Measurements from ENCODE around the gene PCSK6.
"Not testable (repeated sequence)": the region's sequence is repeated elsewhere in the genome, so short reads cannot be mapped to it uniquely, and the experiment has no call there.

The PCSK6 gene

DNA sequence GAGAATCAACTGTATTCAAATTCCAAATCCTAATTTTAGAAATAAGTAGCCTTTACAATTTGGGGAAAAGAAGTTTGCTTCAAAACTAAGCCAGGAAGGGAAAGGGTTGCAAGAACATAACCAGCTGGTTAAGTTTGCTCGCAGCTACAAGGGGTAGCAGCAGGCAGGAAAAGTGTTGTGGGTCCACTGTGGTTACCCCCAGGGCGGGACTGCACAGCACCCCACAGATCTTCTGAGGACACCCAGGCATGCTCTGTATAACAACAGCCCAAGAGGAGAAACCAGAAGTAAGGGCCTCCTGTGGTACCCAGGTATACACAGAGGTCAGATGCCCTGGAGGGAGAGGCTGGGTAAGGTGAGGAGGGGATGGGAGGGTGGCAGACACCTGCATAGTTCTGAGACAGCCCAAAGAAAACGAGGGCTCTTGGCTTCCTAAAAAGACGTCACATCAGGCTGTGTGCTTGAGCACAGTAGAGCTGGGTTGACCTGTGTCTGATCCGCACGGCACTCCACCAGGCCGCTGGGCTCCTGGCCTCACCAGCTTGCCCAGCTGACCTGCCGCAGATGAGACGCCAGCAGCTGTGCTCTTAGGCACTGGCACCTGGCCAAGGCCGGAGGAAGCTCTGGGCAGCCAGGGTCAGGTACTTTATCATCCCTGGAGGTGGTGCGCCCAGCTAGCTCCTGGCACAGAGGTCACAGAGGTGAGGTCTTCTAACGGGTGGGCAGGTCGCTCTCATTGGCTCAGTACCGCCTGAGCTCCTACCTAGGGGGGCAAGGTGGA, 112.7 kb downstream of the PCSK6 start:
- DNase-seq (ENCODE audit: low spot score) = no peak

DNA sequence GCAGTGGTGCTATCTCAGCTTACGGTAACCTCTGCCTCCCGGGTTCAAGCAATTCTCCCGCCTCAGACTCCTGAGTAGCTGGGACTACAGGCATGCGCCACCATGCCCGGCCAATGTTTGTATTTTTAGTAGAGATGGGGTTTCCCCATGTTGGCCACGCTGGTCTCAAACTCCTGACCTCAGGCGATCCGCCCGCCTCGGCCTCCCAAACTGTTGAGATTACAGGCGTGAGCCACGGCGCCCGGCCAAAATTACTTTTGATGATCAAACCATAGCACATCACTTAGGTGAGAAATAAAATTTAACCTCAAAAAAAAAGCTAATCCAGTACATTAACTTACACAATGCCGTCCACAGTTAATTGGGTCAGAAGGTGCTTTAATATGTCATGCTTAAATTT, 114.5 kb downstream of the PCSK6 start:
- not testable (repeated sequence) for DNase-seq (ENCODE audit: low spot score)

DNA sequence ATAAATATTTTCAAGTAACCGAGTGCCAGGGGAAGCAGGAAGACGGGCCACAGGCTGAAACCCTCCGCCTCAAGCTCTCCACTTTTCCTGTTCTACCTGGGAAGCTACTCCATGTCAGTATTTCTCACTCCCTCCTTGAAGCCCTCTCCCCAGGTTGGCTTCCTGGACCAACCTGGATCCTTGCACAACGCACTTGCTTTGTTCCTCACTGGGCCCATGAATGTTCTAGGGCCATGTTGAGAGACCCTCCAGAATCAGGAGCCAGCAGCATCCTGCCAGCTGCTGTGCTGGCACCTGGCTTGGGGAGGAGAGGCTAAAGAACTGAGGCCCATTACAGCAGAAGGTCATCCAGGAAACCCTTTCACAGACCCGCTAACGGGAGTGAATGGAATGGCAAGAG, 115.2 kb downstream of the PCSK6 start:
- DNase-seq (ENCODE audit: low spot score) = no peak

DNA sequence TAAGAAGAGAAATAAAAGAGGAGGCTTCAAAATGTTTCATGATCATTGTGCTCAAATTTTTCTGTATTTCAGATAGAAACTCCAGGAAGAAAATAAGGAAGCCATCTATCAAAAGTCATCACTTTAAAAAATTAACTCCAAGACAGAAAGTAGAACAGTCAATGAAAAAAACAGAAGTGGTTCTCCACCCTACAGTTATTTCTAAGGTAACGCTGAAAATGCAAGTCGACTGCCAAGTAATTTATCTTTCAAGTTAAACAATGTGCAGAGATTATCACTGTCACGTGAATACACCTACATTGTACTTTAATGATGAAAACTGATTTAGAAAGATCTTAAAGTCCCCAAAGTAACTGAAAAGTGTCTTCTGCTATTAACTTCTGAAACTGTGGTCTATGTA, 115.9 kb downstream of the PCSK6 start:
- DNase-seq (ENCODE audit: low spot score) = no peak

DNA sequence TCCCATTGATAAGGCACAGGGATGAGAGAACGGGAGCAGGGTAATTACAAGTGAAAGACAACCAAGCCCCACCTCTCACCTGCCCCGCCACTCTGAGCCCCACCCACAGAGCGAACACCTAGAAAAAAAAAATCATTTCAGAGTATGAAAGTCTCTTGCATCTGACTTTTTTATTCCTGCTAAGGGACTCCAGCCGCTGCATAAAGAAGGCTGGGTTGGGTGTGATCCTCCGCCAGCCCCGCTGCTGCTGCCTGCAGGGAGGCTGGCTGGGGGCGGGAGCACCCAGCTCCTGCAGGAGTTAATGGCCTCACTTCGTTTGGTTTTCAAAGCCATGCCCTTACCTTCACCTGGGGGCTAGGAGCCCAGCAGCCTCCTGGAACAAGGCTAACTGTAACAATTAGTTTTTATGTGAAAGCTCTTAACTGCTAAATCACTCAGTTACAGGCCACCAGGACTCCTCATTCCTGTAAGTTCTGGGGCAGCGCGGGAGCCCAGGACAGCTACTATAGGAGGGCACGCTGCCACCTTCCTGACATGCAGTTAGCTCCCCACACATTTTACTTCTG, 116.5 kb downstream of the PCSK6 start:
- no peak for DNase-seq (ENCODE audit: low spot score)

DNA sequence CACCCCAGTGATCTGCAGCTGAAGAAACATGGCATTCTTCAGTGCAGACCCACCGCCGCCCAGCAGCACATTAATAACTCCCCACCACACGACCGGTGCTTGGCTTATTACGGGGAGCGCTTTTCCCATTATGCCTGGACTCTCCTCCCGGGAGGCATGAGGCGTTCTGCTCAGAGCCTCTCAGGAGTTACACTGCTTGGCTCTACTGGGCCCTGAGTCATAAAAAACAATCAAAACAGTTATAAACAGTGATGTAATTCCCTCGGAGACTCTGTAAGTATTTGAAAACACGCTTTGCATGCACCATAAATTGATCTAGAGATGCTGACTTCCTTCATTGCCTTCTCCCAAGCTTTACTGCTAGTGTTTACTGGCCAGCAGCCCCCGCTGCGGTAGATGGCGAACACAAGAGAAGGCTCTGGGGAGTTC, 117.3 kb downstream of the PCSK6 start:
- DNase-seq (ENCODE audit: low spot score) = no peak

DNA sequence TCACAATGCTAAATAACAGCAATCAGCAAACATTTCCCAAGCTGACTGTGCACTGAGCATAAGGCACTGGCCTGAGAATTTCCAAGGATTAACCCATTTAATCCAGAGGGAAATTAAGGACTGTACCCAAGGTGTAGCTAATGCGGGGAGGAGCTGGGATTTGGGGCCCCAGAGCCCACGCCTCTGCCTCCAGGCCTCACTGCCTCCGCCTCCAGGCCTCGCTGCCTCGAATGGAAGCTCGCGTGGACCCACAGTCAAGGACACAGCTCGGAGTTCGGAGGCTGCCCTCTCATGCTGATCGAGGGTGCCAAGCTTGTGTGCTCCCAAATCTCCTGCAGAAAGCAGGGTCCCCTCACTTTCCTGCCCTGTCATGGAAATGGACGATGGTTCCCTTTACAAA, 118.0 kb downstream of the PCSK6 start:
- DNase-seq (ENCODE audit: low spot score) = no peak

DNA sequence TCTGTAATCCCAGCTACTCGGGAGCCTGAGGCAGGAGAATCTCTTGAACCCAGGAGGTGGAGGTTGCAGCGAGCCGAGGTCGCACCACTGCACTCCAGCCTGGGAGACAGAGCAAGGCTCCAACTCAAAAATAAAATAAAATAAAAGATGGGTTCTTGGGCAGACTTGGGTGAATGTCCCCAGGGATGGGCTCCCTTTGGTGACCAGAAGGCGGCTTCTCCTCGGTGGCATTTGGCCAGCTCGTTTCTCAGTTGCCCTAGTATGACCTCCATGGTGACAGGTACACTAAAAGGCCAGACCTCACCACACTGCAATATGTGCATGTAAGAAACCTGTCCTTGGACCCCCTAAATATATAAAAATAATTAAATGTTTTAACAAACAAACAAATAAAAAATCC, 118.4 kb downstream of the PCSK6 start:
- DNase-seq (ENCODE audit: low spot score) = no peak

DNA sequence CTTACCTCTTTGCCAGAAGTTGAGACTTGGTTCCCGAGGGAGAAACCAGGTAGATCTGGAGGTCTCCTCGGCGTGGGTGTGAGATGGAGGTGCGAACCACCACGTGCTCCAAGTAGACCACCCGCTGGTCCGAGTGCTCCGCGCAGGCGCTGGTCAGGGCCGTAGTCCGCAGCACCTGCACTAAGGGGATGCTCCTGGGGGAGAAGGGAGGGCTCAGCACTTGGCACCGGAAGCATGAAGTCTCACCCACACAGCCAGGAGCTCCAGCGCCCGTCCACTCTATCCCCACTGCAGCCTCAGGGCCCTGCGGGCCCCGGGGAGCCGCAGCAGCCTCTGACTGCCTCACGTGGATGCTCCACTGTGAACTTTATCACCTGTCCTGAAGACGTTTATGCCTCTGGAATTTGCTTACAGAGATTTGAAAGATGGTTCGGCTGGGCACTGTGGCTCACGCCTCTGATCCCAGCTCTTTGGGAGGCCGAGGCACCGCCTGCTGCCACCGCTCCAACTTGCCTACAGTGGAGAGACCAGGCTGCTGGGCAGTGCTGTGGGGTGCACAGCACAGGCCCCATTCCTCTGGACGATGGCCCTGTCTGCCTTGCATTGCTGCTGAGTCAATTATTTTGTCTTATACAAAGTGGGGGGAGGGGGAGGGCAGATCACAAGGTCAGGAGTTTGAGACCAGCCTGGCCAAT, 119.0 kb downstream of the PCSK6 start:
- DNase-seq (ENCODE audit: low spot score) = no peak

DNA sequence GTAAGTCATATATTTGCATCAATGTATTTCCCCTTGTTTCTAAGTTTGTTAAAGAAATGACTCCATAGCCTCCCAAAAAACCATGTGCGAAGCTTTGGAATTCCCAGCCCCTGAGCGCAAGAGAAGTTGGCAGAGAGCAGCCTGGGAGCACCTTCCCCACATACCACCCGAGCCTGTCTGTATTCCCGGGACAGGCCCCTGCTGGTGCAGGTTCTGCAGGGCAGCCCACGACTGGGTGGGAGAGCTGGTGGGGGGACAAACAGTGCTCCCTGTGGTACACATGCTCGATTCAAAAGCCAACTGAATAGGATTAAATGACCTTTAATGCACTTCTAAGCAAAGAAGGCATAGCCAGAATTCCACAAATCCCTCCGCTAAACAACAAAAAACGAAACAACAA, 119.8 kb downstream of the PCSK6 start:
- DNase-seq (ENCODE audit: low spot score) = no peak

DNA sequence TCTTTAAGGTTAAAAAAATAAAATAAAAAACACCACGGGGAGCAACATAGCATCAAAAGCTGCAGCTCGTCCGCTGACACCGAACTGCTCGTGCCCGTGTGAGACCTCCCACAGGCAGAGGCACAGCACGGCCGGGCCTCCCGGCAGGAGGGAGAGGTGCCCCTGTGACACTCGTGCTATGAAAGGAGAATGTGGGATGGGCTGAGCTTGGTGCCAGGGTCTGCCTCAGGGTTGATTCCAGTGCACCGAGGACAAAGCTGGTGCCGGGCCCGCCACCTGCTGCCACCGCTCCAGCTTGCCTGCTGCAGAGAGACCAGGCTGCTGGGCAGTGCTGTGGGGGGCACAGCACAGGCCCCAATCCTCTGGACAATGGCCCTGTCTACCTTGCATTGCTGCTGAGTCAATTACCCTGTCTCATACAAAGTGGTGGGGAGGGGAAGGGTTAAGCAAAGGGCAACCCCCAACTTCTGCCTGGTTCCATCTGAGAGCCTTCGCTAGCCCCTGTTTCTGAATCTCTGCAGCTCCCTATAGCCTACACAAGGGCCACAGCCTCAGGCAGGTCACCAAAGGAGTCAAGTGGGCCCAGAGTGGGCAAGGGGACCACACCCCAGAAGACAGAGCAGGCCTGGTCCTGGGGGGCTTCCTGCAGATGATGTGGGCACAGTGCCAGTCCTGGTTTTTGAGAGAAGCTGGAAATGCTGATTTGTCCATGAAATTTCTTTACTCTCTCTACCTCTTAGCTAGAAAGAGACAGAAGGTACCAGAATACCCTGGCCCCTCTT, 120.5 kb downstream of the PCSK6 start:
- no peak for DNase-seq (ENCODE audit: low spot score)

DNA sequence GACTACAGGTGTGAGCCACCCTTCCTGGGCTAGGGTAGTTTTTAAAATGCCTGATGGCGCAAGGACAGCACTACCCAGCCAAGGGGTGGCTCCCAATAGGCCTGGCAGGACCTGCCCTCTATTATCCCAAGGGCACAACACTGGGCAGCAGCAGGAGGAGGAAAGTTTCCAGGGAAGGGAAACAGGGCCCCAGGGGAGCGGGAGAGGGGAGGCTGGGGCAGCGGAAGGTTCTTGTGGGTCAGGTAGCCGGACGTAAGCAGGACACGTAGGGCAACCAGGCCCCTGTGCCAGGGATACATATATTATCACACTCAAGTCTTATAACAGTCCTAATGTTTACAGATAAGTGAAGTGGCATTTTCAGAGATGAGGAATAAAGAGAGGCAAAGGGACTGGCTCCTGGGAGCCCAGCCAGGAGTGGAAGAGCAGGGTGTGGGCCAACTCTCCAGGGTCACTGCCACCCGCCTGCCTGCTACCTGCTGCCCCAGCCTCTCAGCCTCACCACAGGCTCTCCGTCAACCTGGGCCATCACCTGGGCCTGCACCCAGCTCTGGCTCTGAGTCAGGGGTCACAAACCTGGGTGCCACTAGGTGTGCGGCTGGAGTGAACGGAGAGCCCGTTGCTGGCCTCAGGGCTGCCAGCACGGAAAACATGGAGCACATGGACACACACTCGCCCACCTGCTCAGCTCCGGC, 121.3 kb downstream of the PCSK6 start:
- no peak for DNase-seq (ENCODE audit: low spot score)

DNA sequence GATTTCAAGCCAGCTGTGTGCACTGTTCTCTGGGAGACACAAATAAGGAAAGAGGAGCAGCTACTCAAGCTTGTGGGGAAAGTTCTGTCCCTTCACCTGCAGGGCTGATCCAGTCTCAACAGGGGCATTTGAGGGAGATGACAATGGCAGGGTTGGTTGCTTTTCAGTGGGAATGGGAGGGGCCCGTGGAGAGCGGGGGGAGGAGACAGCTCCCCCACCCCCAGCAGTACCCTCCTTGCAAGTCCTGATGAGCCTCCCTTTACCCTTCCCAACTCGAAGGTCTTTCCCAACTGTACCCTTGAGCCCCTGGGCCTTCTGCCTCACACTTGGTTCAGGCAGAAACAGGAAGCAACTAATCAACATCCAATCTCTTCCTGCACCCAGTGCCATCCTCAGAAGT, 122.7 kb downstream of the PCSK6 start:
- no peak for DNase-seq (ENCODE audit: low spot score)

DNA sequence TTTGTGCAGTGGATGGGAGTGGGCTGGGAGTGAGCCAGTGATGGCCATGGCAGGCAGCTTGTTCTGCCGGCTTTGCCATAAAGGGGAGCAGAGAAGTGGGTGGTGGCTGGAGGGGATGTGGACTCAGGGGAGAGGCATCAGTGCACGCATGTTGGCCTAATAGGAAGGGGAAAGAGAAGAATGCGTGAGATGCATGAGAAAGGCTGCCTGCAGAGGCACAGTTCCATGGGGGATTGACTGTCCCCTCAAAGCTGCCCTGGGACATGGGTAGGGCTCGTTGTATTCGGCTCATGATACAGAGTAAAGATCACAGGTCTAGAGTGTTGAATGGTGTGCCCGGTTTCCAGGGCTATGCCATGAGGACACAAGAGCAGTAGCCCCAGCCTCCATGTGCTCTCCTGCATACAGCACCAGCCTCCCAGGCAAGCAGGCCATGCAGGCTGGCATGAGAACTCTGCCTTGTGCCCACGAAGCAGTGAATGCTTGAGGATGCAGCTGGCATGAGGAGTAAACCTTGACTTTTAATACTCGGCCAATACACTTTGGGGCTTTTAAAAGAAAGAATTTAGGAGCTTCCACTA, 126.4 kb downstream of the PCSK6 start:
- no peak for DNase-seq (ENCODE audit: low spot score)

DNA sequence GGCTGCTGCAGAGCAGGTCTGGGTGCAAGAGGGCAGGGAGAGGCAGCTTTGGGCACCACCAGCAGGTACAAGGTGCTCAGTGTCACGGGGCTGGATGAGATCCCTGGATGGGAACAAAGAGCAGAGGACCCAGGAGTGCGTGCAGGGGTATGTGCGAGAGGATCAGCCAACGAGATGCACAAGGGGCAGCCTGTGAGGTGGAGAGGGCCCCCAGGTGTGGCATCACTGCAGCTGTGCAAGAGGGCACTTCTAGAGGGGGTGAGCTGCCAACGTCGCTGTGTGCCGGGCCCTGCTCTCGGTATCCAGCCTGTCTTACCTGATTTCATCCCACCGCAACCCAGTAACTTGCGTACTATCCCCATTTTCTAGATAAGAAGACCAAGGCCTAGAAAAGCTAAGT, 127.1 kb downstream of the PCSK6 start:
- DNase-seq (ENCODE audit: low spot score) = no peak

DNA sequence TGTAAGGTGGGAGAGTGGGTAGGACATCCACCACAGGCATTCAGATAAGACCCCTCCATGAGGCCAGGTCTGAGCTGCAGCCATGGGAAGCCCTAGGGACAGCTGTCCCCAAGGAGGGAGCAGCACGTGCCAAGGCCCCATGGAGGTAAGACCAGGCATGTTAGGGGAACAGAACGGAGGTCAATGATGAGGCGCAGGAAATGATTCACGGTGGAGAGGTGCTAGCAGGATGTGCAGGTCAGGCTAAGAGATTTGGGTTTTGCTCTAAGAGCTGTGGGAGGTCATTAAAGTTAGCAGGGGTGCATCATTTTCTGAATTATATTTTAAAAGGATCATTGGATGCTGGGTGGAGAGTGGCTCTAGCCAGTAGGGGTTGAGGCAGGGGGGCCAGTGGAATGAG, 128.1 kb downstream of the PCSK6 start:
- no peak for DNase-seq (ENCODE audit: low spot score)

DNA sequence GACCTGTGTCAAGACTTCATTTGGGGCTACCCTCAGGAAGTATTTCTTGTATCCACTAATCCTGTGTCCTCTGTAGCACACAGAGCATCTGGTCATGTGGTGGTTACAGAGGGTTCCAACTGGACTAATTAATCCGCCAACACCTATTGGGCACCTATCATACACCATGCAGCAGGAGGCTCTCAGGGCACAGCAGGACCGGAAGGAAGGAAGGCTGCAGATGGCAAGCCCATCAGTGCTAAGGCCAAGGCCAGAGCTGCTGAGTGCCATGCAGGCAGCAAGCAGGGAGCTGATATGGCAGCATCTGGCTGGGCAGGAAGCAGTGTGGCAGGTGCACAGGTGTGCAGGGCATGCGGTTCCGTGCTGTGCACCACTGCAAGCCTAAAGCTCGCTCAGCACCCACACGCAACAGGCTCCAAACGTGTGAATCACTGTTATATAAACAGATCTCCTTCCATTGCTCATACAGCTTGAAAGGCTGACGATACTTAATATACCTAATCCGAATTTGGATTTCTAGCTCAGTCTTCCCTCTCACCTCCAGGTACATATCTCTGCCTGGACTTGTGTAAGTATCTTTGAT, 130.1 kb downstream of the PCSK6 start:
- DNase-seq (ENCODE audit: low spot score) = peak; percentile 9

DNA sequence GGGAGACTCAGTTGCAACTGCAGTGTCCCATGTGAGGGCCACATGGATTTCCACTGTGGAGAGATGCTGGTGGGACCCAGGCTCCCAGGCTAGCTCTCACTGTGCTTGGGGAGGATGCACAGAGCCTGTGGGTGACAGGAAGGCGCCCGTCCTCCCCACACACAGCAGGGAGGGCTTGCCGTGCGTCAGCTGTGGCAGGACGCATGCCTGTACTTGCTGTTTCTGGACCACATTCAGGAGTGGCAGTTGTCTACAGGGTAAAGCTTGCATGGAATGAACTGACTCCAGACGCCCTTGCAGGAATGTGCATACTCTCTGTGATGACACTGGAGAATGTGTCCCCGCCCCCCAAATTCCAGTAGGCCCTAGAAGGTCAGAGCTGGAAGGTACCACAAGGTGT, 130.6 kb downstream of the PCSK6 start:
- DNase-seq (ENCODE audit: low spot score) = no peak

DNA sequence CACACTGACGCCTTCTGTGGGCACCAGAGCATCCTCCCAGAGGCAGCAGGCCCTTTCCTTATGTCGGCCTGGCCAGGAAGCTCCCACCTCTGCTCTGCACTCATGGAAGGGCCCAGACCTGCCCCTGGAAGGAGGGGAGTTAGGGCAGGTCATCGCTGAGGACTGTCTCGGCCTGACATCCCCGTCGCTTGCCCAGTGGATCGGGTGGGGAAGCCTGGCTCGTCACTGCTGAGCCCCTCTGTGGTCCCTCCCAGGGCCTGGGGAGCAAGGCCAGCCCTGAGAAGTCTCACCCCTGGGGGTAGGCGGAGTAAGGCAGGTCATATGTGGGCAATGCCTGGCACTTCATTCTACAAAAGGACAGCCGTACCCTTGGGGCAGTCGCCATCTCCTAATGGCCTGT, 131.6 kb downstream of the PCSK6 start:
- DNase-seq (ENCODE audit: low spot score) = no peak

DNA sequence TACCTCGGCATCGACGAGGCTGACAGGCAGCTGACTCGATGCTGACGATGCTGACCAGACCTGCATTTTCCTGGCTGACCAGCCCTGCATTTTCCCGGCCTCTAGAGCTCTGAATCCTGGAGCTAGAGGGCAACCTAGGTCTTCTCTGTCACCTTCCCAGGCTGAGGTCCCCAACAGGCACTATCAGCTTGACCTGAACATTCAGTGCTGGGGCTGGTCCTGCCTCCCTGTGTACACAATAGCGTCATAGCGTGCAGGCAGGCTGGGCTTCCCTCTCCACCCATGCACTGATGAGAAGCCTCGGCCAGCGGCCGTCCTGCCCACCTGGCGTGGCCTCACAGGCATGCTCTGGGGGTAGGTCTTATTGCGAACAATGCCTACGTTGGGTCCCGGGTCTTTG, 132.2 kb downstream of the PCSK6 start:
- peak; percentile 3 for DNase-seq (ENCODE audit: low spot score)

DNA sequence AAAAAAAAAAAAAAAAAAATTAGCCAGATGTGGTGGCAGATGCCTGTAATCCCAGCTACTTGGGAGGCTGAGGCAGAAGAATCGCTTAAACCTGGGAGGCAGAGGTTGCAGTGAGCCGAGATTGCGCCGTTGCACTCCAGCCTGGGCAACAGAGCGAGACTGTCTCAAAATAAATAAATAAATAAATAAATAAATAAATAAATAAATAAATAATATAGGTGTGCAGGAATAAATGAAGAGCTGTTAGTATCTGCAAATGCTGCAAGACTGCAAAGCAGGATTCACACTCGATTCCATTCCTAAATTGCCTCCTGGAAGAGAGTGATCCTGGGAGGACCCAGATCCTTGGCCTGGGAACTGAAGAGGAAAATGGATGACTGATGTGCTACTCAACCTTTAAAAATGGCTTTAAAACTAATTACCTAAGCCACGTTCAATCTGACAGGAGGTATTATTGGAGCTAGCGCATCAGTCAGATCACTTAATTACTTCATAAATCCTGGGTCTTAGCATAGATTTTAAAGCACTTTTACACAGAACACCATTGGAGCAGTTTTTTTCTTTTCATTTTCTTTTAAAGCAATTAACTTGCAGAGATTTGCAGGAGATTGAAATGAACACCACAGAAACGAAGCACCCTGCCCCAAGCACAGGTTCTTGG, 132.9 kb downstream of the PCSK6 start:
- DNase-seq (ENCODE audit: low spot score) = not testable (repeated sequence)

Measured in kidney tubule cell (primary cell).